Measurements from ENCODE around the gene DNAH6.

Gene DNAH6

GRCh38 chr2:84705858-84706257 lies 189.6 kb downstream of the DNAH6 start:
- no peak for DNase-seq (ENCODE audit: low spot score)
- TF ChIP-seq CTCF (IDR thresholded peaks at IDR 0.05; ENCODE audit: extremely low read depth, missing control alignments) = no peak

- no peak for TF ChIP-seq CTCF (IDR thresholded peaks at IDR 0.05; ENCODE audit: extremely low read depth, missing control alignments)
- no peak for DNase-seq (ENCODE audit: low spot score)
Observed at GRCh38 chr2:84708442-84708841, 192.1 kb downstream of the DNAH6 start.

- no peak for TF ChIP-seq CTCF (IDR thresholded peaks at IDR 0.05; ENCODE audit: extremely low read depth, missing control alignments)
- no peak for DNase-seq (ENCODE audit: low spot score)
Observed at GRCh38 chr2:84711651-84712050, 195.4 kb downstream of the DNAH6 start.

GRCh38 chr2:84713441-84713840 lies 197.1 kb downstream of the DNAH6 start:
- no peak for DNase-seq (ENCODE audit: low spot score)
- no peak for TF ChIP-seq CTCF (IDR thresholded peaks at IDR 0.05; ENCODE audit: extremely low read depth, missing control alignments)

GRCh38 chr2:84716564-84716963 lies 200.3 kb downstream of the DNAH6 start:
- TF ChIP-seq CTCF (IDR thresholded peaks at IDR 0.05; ENCODE audit: extremely low read depth, missing control alignments) = no peak
- no peak for DNase-seq (ENCODE audit: low spot score)

GRCh38 chr2:84717302-84717701 lies 201.0 kb downstream of the DNAH6 start:
- TF ChIP-seq CTCF (IDR thresholded peaks at IDR 0.05; ENCODE audit: extremely low read depth, missing control alignments) = no peak
- DNase-seq (ENCODE audit: low spot score) = no peak

GRCh38 chr2:84719434-84719833 lies 203.1 kb downstream of the DNAH6 start:
- DNase-seq (ENCODE audit: low spot score) = no peak
- no peak for TF ChIP-seq CTCF (IDR thresholded peaks at IDR 0.05; ENCODE audit: extremely low read depth, missing control alignments)
